AG04450 (cell line): ENCODE results near the gene OR6C74. TPM values are rescaled to one million over a fixed set of nuclear protein-coding genes. Genes with fewer than 3 reads are reported as not detected.

Source experiments
- CTCF ChIA-PET: fragments of 300-600, 350-600 bp; formaldehyde crosslinking; extraction: SDS; loops from one replicate; lab custom pipeline; 2022; ENCODE audit warnings: antibody characterized with exemption, inconsistent platforms; lab: Charles Lee
- POLR2A ChIA-PET: fragments of 350-600 bp; formaldehyde crosslinking; extraction: SDS; loops from one replicate; lab custom pipeline; 2021; ENCODE audit warnings: antibody characterized with exemption, inconsistent platforms; lab: Yijun Ruan, JAX
- DNase-seq: peaks from one replicate; pipeline ENCODE4 v3.0.0-alpha.2; 2011; ENCODE audit warnings: low read depth, low spot score
- H3K27ac ChIP-seq: one replicate; pipeline ENCODE4 v1.5.1; 2012; ENCODE audit warnings: low read depth, low read length, control low read depth
- H3K27me3 ChIP-seq: one replicate; pipeline ENCODE4 v1.6.0; 2012; ENCODE audit warnings: low read length; ENCODE audit not compliant: control insufficient read depth, insufficient read depth
- H3K4me3 ChIP-seq: 2 replicates; pipeline ENCODE4 v1.5.1; 2011; ENCODE audit warnings: mild to moderate bottlenecking, low read depth, low read length, control low read depth
- H3K9me3 ChIP-seq: 2 replicates; pipeline ENCODE4 v1.5.1; 2012; ENCODE audit warnings: low read length; ENCODE audit not compliant: control insufficient read depth, insufficient read depth
- polyA plus RNA-seq: library from polyadenylated mRNA; depleted of rRNA; stranded (reverse); fragments of >200 nt; gene quantifications from 2 replicates; pipeline ENCODE4 v1.2.3, GENCODE V29; 2011; rRNA removed
- TF ChIP-seq, protein P1 (sequence below): IDR thresholded peaks from 2 replicates; pipeline ENCODE4 v1.5.1; 2011; ENCODE audit warnings: low read depth, low read length, control low read depth, inconsistent platforms

The OR6C74 gene
- polyA plus RNA-seq, 1 experiment, result not detected

DNA sequence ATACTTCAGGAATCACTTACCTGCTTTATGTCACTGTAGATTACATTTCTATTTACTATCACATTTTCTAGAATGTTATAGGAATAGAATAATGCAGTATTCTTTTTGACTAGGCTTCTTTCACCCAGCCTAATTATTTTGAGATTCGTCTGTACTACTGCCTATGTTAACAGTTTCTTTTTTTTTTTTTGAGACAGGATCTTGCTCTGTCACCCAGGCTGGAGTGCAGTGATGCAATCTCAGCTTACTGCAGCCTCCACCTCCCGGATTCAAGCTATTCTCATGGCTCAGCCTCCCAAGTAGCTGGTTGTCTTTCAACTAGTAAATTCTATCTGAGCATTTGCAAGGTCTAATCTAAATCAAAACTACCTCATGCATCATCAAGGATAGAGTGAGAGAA is 45.6 kb downstream of the OR6C74 start:
- Histone ChIP-seq H3K4me3 (no peak overlapping the region), H3K9me3 (no peaks in the 10 kb centered on the region), H3K27me3 (no peaks in the 10 kb centered on the region), H3K27ac (no peak overlapping the region)
- TF ChIP-seq, protein P1, sequence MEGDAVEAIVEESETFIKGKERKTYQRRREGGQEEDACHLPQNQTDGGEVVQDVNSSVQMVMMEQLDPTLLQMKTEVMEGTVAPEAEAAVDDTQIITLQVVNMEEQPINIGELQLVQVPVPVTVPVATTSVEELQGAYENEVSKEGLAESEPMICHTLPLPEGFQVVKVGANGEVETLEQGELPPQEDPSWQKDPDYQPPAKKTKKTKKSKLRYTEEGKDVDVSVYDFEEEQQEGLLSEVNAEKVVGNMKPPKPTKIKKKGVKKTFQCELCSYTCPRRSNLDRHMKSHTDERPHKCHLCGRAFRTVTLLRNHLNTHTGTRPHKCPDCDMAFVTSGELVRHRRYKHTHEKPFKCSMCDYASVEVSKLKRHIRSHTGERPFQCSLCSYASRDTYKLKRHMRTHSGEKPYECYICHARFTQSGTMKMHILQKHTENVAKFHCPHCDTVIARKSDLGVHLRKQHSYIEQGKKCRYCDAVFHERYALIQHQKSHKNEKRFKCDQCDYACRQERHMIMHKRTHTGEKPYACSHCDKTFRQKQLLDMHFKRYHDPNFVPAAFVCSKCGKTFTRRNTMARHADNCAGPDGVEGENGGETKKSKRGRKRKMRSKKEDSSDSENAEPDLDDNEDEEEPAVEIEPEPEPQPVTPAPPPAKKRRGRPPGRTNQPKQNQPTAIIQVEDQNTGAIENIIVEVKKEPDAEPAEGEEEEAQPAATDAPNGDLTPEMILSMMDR, result no peak
- POLR2A ChIA-PET, result no interaction called here
- CTCF ChIA-PET, result no interaction called here
- no peak for DNase-seq

Other genes with a start within 250 kb of the OR6C74 start
- not detected in 2 replicates for gene NEUROD4, start 224.6 kb upstream of the OR6C74 start, polyA plus RNA-seq
- not detected in 2 replicates for gene OR9K2, start 118.2 kb upstream of the OR6C74 start, polyA plus RNA-seq
- gene OR10A7, start 23.6 kb upstream of the OR6C74 start, polyA plus RNA-seq, result not detected in 2 replicates
- not detected in 2 replicates for gene OR6C6, start 52.0 kb downstream of the OR6C74 start, polyA plus RNA-seq
- not detected in 2 replicates for gene OR6C1, start 69.7 kb downstream of the OR6C74 start, polyA plus RNA-seq
- gene OR6C3, start 86.1 kb downstream of the OR6C74 start, polyA plus RNA-seq, result not detected in 2 replicates
- not detected in 2 replicates for gene OR6C75, start 118.4 kb downstream of the OR6C74 start, polyA plus RNA-seq
- gene OR6C65, start 155.9 kb downstream of the OR6C74 start, polyA plus RNA-seq, result not detected in 2 replicates
- gene OR6C76, start 181.6 kb downstream of the OR6C74 start, polyA plus RNA-seq, result not detected in 2 replicates
- not detected in 2 replicates for gene OR6C2, start 199.5 kb downstream of the OR6C74 start, polyA plus RNA-seq
- not detected in 2 replicates for gene OR6C70, start 225.5 kb downstream of the OR6C74 start, polyA plus RNA-seq
- gene OR6C68, start 247.8 kb downstream of the OR6C74 start, polyA plus RNA-seq, result not detected in 2 replicates